GM10248 (cell line): Measurements from ENCODE around the gene COL1A1.

Experiments used
- CTCF ChIA-PET: fragments of 300-600 bp; sonication (Branson Sonifier 250); formaldehyde crosslinking; extraction: SDS; loops from one replicate; lab custom pipeline; 2021; ENCODE audit warnings: antibody characterized with exemption; lab: Yijun Ruan, JAX
- POLR2A ChIA-PET: fragments of 350-650 bp; sonication (Branson Sonifier 250); formaldehyde crosslinking; extraction: SDS; loops from one replicate; lab custom pipeline; 2020; ENCODE audit warnings: antibody characterized with exemption; lab: Yijun Ruan, JAX
- DNase-seq: peaks from one replicate; pipeline ENCODE4 v3.0.0; 2012; ENCODE audit errors: extremely low spot score
- TF ChIP-seq, protein P1 (sequence below): IDR thresholded peaks from 2 replicates; pipeline ENCODE4 v1.5.1; 2012; ENCODE audit warnings: mild to moderate bottlenecking, low read depth; ENCODE audit errors: extremely low read depth, missing control alignments, control extremely low read depth

Gene COL1A1

DNA sequence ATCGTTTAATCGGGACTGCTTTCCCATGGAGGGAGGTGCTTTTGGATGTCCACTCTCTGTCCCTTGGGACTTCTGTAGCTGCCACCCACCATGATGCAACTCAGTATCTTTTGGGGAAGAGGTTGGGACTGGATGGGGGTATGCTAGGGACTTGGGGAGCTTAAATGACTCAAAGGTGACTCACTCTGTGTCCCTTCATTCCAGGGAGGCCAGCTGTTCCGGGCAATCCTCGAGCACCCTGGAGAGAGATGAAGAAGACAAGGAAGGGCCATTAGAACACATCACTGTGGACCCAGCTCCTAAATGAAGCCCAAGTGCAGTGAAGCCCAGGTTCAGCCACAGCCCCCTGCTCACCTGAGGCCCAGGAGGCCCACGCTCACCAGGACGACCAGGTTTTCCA is 4.6 kb downstream of the COL1A1 start:
- no peak for DNase-seq
- CTCF ChIA-PET: interaction anchor here (0.8 to 4.7 kb wide), 27 partner anchors 9 to 200 kb away, joined by 3 to 107 read pairs (median 4); partner anchors contain the start of genes PDK2, SGCA and TMEM92
- TF ChIP-seq, protein P1, sequence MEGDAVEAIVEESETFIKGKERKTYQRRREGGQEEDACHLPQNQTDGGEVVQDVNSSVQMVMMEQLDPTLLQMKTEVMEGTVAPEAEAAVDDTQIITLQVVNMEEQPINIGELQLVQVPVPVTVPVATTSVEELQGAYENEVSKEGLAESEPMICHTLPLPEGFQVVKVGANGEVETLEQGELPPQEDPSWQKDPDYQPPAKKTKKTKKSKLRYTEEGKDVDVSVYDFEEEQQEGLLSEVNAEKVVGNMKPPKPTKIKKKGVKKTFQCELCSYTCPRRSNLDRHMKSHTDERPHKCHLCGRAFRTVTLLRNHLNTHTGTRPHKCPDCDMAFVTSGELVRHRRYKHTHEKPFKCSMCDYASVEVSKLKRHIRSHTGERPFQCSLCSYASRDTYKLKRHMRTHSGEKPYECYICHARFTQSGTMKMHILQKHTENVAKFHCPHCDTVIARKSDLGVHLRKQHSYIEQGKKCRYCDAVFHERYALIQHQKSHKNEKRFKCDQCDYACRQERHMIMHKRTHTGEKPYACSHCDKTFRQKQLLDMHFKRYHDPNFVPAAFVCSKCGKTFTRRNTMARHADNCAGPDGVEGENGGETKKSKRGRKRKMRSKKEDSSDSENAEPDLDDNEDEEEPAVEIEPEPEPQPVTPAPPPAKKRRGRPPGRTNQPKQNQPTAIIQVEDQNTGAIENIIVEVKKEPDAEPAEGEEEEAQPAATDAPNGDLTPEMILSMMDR: no peak
- POLR2A ChIA-PET: interaction anchor here (0.5 kb wide), 1 partner anchor 101 kb away, joined by 5 read pairs; no protein-coding TSS in a partner anchor

DNA sequence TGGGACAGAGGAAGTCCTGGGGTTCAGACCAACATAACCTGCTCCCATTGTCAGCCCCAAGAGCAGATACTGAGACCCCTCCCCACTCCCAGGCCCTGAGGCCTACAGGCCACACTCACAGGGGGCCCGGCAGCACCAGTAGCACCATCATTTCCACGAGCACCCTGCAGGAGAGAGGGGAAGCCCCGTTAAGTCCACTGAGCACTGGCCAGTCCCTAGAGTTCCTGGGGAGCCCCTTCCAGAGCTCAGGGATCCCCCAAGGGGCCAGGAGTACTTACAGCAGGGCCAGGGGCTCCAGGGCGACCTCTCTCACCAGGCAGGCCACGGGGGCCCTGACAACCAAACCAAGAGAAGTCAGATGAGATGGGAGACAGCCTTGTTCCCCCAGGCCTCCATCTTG is 5.4 kb downstream of the COL1A1 start:
- ChIA-PET POLR2A (no interaction called here), CTCF (interaction anchor here (0.8 to 4.7 kb wide), 14 partner anchors 8 to 199 kb away, joined by 3 to 107 read pairs (median 6); partner anchors contain the start of genes PDK2, SGCA and TMEM92)

DNA sequence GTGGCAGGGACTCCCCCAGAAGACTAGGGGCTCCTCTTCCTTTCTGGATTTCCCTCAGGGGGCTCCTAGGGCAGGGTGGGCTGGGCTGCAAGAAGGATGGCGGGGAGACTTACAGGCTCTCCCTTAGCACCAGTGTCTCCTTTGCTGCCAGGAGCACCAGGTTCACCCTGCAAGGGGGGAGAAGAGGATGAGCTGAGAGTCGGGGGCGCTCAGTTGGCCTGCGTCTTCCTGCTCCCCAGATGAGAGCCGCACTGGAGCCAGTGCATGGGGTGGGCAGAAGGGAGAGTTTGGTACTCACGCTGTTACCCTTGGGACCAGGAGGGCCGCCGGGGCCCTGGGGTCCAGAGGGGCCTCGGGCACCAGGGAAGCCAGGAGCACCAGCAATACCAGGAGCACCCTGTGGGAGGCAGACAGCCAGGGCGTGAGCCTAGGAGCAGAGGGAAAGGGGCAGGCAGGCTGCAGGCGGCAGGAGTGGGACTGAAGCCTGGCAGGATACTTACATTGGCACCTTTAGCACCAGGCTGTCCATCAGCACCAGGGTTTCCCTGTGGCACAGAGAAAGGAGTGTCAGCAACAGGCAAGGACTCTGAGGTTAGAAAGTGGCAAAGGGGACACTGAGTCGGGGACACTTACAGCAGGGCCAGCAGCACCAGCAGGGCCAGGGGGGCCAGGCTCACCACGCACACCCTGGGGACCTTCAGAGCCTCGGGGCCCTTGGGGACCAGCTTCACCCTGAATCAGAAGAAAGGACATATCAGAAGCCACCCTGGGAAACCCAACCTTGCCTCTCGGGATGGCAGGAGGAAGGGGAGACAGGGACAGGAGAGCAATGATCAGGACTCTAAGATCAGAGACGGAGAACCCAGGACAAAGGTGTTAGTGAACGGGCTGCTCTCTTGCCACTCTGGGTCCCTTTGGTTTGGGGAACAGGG is 6.2 kb downstream of the COL1A1 start:
- no peak for DNase-seq
- ChIA-PET POLR2A (no interaction called here), CTCF (interaction anchor here (0.8 to 4.7 kb wide), 10 partner anchors 8 to 202 kb away, joined by 3 to 107 read pairs (median 12); partner anchors contain the start of genes LRRC59, PDK2, SGCA and TMEM92)
- TF ChIP-seq, protein P1: no peak

More for the DNA sequence above, 5.4 kb downstream of the COL1A1 start:
- TF ChIP-seq, protein P1: no peak
- no peak for DNase-seq

DNA sequence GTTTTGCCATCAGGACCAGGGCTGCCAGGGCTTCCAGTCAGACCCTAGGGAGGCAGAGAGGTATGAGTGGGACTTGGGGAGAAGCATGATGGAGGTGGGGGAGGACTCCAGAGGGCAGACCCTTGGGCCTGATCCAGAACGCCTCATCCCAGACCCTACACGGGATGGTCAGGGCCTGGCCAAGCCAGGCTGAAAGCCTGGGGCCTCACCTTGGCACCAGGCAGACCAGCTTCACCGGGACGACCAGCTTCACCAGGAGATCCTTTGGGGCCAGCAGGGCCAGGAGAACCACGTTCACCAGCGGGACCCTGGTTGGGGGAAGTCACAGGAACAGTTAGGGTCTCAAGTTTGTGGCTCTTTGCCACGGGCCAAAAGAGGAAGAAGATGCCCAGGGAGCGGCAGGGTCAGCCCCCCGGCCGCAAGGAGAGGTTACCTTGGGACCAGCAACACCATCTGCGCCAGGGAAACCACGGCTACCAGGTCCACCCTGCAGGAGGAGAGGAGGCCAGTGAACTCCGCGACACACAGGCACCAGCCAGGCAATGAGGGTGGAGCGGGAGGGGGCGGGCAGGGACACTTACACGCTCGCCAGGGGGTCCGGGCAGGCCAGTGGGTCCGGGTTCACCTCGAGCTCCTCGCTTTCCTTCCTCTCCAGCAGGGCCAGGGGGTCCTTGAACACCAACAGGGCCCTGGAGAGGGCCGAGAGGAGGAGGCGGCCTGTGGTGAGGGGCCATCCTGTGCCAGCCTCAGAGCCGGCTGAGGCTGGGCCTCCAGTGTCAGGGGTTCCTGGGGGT is 7.1 kb downstream of the COL1A1 start:
- TF ChIP-seq, protein P1: no peak
- ChIA-PET CTCF (interaction anchor here (0.9 to 4.7 kb wide), 4 partner anchors 16 to 203 kb away, joined by 3 to 107 read pairs (median 18); partner anchors contain the start of genes LRRC59 and TMEM92), POLR2A (no interaction called here)
- no peak for DNase-seq

DNA sequence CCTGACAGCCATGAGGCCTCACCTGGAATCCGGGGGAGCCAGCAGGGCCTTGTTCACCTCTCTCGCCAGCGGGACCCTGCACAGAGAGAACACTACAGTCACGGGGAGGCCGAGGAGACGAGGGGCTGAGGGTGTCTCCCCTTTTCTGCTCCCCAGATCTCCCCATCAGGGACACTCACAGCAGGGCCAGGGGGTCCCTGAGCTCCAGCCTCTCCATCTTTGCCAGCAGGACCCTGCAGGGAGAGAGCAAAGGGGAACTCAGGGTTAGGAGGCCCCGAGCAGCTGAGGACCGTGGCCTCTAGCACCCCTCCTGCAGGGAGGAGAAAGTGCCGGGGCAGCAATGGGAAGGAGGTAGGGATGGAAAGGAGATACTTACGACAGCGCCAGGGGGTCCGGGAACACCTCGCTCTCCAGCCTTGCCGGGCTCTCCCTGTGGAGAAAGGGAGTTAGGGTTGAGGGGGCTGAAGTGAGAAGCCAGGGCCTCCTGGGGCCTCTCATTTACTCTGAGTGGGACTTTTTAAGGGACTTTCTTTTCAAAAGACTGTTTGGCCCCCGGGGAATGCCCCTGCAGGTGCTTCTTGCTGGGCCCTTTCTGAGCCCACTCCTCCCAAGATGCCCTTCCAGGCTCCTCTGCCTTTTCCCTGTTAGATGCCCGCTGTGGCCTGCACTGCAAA is 8.7 kb downstream of the COL1A1 start:
- TF ChIP-seq, protein P1: no peak
- POLR2A ChIA-PET: no interaction called here
- CTCF ChIA-PET: interaction anchor here (1.0 to 3.8 kb wide), 5 partner anchors 9 to 99 kb away, joined by 3 to 19 read pairs (median 3); no protein-coding TSS in a partner anchor
- DNase-seq: peak; percentile 56
